BE2C (cell line): ENCODE data around the gene ADAM10.

Source experiments
- DNase-seq: peaks from one replicate; pipeline ENCODE4 v3.0.0-alpha.2; 2020
- H3K27me3 ChIP-seq: fragments of 250-450 bp; sonication (Bioruptor Pico); 2 replicates; pipeline ENCODE4 v1.5.1; 2020; ENCODE audit warnings: mild to moderate bottlenecking
- H3K36me3 ChIP-seq: fragments of 250-450 bp; sonication (Bioruptor Pico); 2 replicates; pipeline ENCODE4 v1.5.1; 2020; ENCODE audit warnings: mild to moderate bottlenecking
- H3K4me1 ChIP-seq: fragments of 250-450 bp; sonication (Bioruptor Pico); 2 replicates; pipeline ENCODE4 v1.5.1; 2020
- H3K4me3 ChIP-seq: 2 replicates; pipeline ENCODE4 v1.5.1; 2011; ENCODE audit warnings: low read depth, low read length
- H3K9me3 ChIP-seq: fragments of 250-450 bp; sonication (Bioruptor Pico); 2 replicates; pipeline ENCODE4 v1.5.1; 2020
- CTCF ChIP-seq: IDR thresholded peaks from 2 replicates; pipeline ENCODE4 v1.5.1; 2012; ENCODE audit warnings: mild to moderate bottlenecking, low read depth, low read length

Gene ADAM10

GRCh38 chr15:58541410-58542087 lies 208.0 kb downstream of the ADAM10 start:
- no peaks in the 10 kb centered on the region for H3K27me3 ChIP-seq
- no peak for DNase-seq
- no peak for TF ChIP-seq CTCF
- H3K9me3 ChIP-seq = no peaks in the 10 kb centered on the region
- H3K4me3 ChIP-seq = no peak overlapping the region
- no peaks in the 10 kb centered on the region; the same call in 1 of the 2 replicates for H3K4me1 ChIP-seq
- no peaks in the 10 kb centered on the region for H3K36me3 ChIP-seq

- Histone ChIP-seq H3K36me3 (no peaks in the 10 kb centered on the region), H3K4me3 (no peak overlapping the region), H3K9me3 (no peaks in the 10 kb centered on the region), H3K4me1 (no peaks in the 10 kb centered on the region; the same call in 1 of the 2 replicates), H3K27me3 (no peaks in the 10 kb centered on the region)
- no peak for TF ChIP-seq CTCF
- no peak for DNase-seq
Observed at GRCh38 chr15:58539548-58539947, 210.0 kb downstream of the ADAM10 start.

GRCh38 chr15:58538901-58539300 lies 210.6 kb downstream of the ADAM10 start:
- no peaks in the 10 kb centered on the region for H3K27me3 ChIP-seq
- no peak for TF ChIP-seq CTCF
- DNase-seq = no peak
- no peak overlapping the region for H3K4me3 ChIP-seq
- no peaks in the 10 kb centered on the region for H3K9me3 ChIP-seq
- H3K36me3 ChIP-seq = no peaks in the 10 kb centered on the region
- H3K4me1 ChIP-seq = no peaks in the 10 kb centered on the region; the same call in 1 of the 2 replicates
